SK-N-SH treated with all-trans-retinoic acid at 6 μM for 48 hours (cell line): Measurements from ENCODE around the gene PEX10.

Experiments used
- CSDC2 ChIP-seq: fragments of 250-450 bp; sonication (Bioruptor Pico); IDR thresholded peaks from 2 replicates; pipeline ENCODE4 v1.5.0; 2020; ENCODE audit warnings: mild to moderate bottlenecking, moderate library complexity
- OSR1 ChIP-seq: fragments of 250-450 bp; sonication (Bioruptor Pico); IDR thresholded peaks from 2 replicates; pipeline ENCODE4 v1.8.0; 2022; ENCODE audit warnings: moderate library complexity, mild to moderate bottlenecking, inconsistent platforms
- TOX ChIP-seq: fragments of 250-450 bp; sonication (Bioruptor Pico); IDR thresholded peaks from 2 replicates; pipeline ENCODE4 v1.8.0; 2021; ENCODE audit warnings: mild to moderate bottlenecking, moderate library complexity, borderline replicate concordance
- ZFP3 ChIP-seq: fragments of 250-450 bp; sonication (Bioruptor Pico); IDR thresholded peaks from 2 replicates; pipeline ENCODE4 v1.5.0; 2020; ENCODE audit warnings: mild to moderate bottlenecking, moderate library complexity
- TF ChIP-seq, protein P1 (sequence below): fragments of 250-450 bp; sonication (Bioruptor Pico); IDR thresholded peaks from 2 replicates; pipeline ENCODE4 v1.8.0; 2020; ENCODE audit warnings: mild to moderate bottlenecking, moderate library complexity, borderline replicate concordance
- TF ChIP-seq, protein P2 (sequence below): fragments of 250-450 bp; sonication (Bioruptor Pico); IDR thresholded peaks from 2 replicates; pipeline ENCODE4 v1.5.1; 2021; ENCODE audit warnings: mild to moderate bottlenecking, moderate library complexity

GRCh38 chr1:2441746-2442145, 29.4 kb upstream of the PEX10 start:
- TF ChIP-seq, protein P1, sequence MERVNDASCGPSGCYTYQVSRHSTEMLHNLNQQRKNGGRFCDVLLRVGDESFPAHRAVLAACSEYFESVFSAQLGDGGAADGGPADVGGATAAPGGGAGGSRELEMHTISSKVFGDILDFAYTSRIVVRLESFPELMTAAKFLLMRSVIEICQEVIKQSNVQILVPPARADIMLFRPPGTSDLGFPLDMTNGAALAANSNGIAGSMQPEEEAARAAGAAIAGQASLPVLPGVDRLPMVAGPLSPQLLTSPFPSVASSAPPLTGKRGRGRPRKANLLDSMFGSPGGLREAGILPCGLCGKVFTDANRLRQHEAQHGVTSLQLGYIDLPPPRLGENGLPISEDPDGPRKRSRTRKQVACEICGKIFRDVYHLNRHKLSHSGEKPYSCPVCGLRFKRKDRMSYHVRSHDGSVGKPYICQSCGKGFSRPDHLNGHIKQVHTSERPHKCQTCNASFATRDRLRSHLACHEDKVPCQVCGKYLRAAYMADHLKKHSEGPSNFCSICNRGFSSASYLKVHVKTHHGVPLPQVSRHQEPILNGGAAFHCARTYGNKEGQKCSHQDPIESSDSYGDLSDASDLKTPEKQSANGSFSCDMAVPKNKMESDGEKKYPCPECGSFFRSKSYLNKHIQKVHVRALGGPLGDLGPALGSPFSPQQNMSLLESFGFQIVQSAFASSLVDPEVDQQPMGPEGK (CRISPR knock-in tag), result no peak
- TF ChIP-seq OSR1 (CRISPR knock-in tag), result no peak
- TF ChIP-seq ZFP3 (CRISPR knock-in tag), result no peak
- TF ChIP-seq CSDC2, result no peak
- no peak for TF ChIP-seq TOX (CRISPR knock-in tag)
- TF ChIP-seq, protein P2, sequence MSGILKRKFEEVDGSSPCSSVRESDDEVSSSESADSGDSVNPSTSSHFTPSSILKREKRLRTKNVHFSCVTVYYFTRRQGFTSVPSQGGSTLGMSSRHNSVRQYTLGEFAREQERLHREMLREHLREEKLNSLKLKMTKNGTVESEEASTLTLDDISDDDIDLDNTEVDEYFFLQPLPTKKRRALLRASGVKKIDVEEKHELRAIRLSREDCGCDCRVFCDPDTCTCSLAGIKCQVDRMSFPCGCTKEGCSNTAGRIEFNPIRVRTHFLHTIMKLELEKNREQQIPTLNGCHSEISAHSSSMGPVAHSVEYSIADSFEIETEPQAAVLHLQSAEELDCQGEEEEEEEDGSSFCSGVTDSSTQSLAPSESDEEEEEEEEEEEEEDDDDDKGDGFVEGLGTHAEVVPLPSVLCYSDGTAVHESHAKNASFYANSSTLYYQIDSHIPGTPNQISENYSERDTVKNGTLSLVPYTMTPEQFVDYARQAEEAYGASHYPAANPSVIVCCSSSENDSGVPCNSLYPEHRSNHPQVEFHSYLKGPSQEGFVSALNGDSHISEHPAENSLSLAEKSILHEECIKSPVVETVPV, result no peak
